ENCODE results near the gene PEG3.

PEG3 gene

DNA sequence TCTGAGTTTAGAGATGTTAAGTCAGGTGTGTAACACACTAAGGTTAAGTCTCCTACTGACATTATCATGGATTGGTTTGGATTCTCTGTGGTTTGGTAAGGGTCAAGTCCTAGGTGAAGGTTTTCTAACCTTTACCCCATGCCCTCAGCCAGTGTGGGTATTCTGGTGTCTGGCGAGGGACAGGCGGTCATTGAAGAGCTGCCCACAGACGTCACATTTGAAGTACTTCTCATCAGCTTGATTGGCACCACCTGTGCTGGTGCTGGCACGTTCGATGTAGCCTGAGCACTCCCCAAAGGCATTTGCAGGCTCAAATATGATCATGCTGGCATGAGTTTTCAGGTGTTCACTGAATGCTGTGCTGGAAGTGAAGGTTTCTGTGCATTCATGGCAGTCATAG is 27.0 kb downstream of the PEG3 start:
- DNase-seq (ENCODE audit: low read depth, low spot score) = no peak
- no peak overlapping the region for H3K27ac ChIP-seq

DNA sequence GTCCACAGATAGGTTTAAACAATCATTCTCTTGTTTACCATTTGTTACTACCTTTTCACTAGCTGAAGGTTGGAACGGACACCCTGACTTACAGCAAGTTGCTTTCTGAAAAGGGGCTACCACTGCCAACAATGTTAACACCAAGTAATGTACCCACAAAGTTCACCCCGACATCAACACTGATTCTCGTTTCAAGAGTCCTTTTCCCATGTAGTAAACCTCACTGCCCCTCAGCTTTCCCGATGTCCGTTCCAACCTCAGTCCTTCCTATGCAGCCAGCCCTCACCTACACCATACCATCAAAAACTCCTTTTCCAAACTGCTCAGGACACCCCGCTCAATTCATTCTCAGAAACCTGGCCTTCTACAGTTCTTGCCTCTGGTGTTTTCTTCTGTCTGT is 29.0 kb downstream of the PEG3 start:
- no peak for DNase-seq (ENCODE audit: low read depth, low spot score)
- no peak overlapping the region for H3K27ac ChIP-seq

DNA sequence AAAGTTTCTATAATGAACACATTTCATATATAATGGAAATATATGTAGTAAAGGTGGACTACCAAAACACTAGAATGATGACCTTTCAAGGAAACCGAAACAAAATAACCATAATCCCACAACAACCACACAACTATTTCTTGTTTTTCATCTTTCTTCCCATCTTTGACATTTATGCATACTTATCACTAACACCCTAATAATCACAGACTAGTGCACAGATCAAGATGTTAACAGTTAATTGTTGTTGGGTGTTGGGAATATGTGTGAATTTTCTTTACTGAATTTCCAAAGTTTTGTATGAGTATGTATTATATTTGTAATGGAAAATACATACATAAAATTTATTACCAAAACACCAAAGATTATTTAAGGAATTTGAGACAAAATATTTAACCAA is 30.3 kb downstream of the PEG3 start:
- H3K27ac ChIP-seq = no peak overlapping the region
- DNase-seq (ENCODE audit: low read depth, low spot score) = no peak

DNA sequence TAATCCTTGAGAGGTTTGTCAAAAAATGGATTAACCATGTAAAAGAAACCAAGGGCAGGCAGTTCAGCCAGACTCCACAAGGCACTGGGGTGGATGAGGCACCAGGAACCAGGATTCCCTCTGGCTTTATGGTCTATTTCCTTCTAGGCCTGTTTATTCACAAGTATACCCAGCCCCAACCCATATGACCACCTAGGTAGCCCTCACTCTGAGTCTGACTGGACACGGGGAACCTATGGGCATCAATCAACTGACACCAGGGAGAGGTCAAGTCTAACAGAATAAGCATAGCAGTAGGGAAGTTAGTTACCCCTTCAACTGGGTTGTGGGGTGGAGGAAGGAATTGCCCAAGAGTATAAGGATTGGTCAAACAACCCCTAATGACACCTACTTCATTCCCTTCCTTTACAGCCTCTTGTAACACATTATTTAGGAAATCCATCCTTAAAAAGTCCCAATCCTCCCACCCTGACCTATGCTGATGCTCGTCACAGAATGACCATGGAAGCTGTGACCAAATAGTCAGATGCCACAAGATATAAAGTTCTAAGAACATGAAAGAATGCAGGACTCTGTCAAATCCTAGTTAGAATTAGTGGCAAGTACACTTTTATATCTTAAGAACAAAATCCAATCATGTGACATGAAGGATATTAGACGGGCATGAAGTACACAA is 31.7 kb downstream of the PEG3 start:
- no peak overlapping the region for H3K27ac ChIP-seq
- no peak for DNase-seq (ENCODE audit: low read depth, low spot score)

DNA sequence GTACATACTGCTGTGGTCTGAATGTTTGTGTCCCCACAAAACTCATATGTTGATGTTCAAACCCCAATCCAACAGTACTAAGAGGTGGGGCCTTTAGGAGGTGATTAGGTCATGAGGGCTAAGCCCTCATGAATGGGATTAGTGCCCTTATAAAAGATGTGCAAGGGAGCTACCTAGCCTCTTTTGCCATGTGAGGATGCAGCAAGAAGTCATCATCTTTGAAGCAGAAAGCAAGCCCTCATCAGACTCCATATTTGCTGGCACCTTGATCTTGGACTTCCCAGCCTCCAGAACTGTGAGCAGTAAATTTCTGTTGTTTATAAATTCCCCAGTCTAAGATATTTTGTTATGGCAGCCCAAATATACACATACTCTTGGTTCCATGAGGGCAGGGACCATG is 33.9 kb downstream of the PEG3 start:
- H3K27ac ChIP-seq = no peak overlapping the region
- DNase-seq (ENCODE audit: low read depth, low spot score) = no peak

Data from epithelial cell of prostate (primary cell).